Astrocyte (in vitro differentiated cells and primary cell): ENCODE measurements around the gene AATF. TPM values are rescaled to one million over a fixed set of nuclear protein-coding genes. Genes with fewer than 3 reads are reported as not detected.
A peak's percentile ranks its signal among the peaks of the same experiment; 100 is the strongest.

ENCODE experiments used
- DNase-seq: peaks from one replicate; pipeline ENCODE4 v3.0.0-alpha.2; 2010; ENCODE audit warnings: low read depth
- FAIRE-seq: peaks from 2 replicates; lab custom pipeline; 2011; peaks lifted over from hg19 to GRCh38; lab: Jason Lieb, UNC
- H2AFZ ChIP-seq: 2 replicates; pipeline ENCODE4 v1.6.0; 2012; ENCODE audit warnings: low read depth, low read length, inconsistent platforms
- H3K27ac ChIP-seq: 2 replicates; pipeline ENCODE4 v1.5.1; 2011; ENCODE audit warnings: low read depth, low read length, inconsistent platforms
- H3K27me3 ChIP-seq: 2 replicates; pipeline ENCODE4 v1.6.0; 2011; ENCODE audit warnings: low read length, inconsistent platforms; ENCODE audit not compliant: insufficient read depth
- H3K36me3 ChIP-seq: 2 replicates; pipeline ENCODE4 v1.5.1; 2011; ENCODE audit warnings: low read length, inconsistent platforms; ENCODE audit not compliant: insufficient read depth
- H3K4me1 ChIP-seq: 2 replicates; pipeline ENCODE4 v1.5.1; 2011; ENCODE audit warnings: low read length, inconsistent platforms; ENCODE audit not compliant: insufficient read depth
- H3K4me2 ChIP-seq: 2 replicates; pipeline ENCODE4 v1.6.0; 2012; ENCODE audit warnings: low read length, inconsistent platforms
- H3K4me3 ChIP-seq: 2 replicates; pipeline ENCODE4 v1.5.1; 2011; ENCODE audit warnings: low read depth, mild to moderate bottlenecking, low read length, inconsistent platforms; ENCODE audit not compliant: insufficient read depth
- H3K79me2 ChIP-seq: 2 replicates; pipeline ENCODE4 v1.6.0; 2012; ENCODE audit warnings: mild to moderate bottlenecking, low read length, inconsistent platforms; ENCODE audit not compliant: insufficient read depth
- H3K9ac ChIP-seq: 2 replicates; pipeline ENCODE4 v1.6.0; 2012; ENCODE audit warnings: mild to moderate bottlenecking, low read length, inconsistent platforms
- H3K9me3 ChIP-seq: 2 replicates; pipeline ENCODE4 v1.5.1; 2012; ENCODE audit warnings: low read depth, mild to moderate bottlenecking, low read length, inconsistent platforms; ENCODE audit not compliant: insufficient read depth
- H4K20me1 ChIP-seq: 2 replicates; pipeline ENCODE4 v1.6.0; 2012; ENCODE audit warnings: low read length, inconsistent platforms; ENCODE audit not compliant: insufficient read depth
- H3K27ac Mint-ChIP-seq: one replicate; pipeline ENCODE4 v1.8.0; 2021; ENCODE audit warnings: mild to moderate bottlenecking, mixed read lengths; ENCODE audit not compliant: unreplicated experiment
- H3K27me3 Mint-ChIP-seq: one replicate; pipeline ENCODE4 v1.8.0; 2021; ENCODE audit warnings: low read depth, mixed read lengths; ENCODE audit not compliant: unreplicated experiment
- H3K36me3 Mint-ChIP-seq: one replicate; pipeline ENCODE4 v1.8.0; 2021; ENCODE audit warnings: low read depth, mixed read lengths; ENCODE audit not compliant: unreplicated experiment
- H3K4me1 Mint-ChIP-seq: one replicate; pipeline ENCODE4 v1.8.0; 2021; ENCODE audit warnings: low read depth, mixed read lengths; ENCODE audit not compliant: unreplicated experiment
- H3K4me3 Mint-ChIP-seq: one replicate; pipeline ENCODE4 v1.8.0; 2021; ENCODE audit warnings: mild to moderate bottlenecking, moderate library complexity, mixed read lengths; ENCODE audit not compliant: unreplicated experiment
- H3K9me3 Mint-ChIP-seq: one replicate; pipeline ENCODE4 v1.8.0; 2021; ENCODE audit warnings: mild to moderate bottlenecking, mixed read lengths; ENCODE audit not compliant: unreplicated experiment
- CTCF ChIP-seq: IDR thresholded peaks from 2 replicates; pipeline ENCODE4 v1.5.1; 2011; ENCODE audit warnings: low read depth, mild to moderate bottlenecking, inconsistent platforms, low read length, moderate library complexity; ENCODE audit not compliant: insufficient read depth
- EZH2 ChIP-seq: IDR thresholded peaks from 2 replicates; pipeline ENCODE4 v1.6.1; 2012; ENCODE audit warnings: mild to moderate bottlenecking, low read length, inconsistent platforms; ENCODE audit not compliant: insufficient read depth
- total RNA-seq: library from RNA; stranded (reverse); gene quantifications from 2 replicates; pipeline ENCODE4 v1.2.1, GENCODE V29; 2021

The AATF gene
- total RNA-seq, 1 donor from 2014 or later, result 47.1 TPM

GRCh38 chr17:36994438-36994837 is 45.7 kb downstream of the AATF start:
- H3K27me3 ChIP-seq, result no peaks in the 10 kb centered on the region
- no peaks in the 10 kb centered on the region for H3K4me1 ChIP-seq
- no peak overlapping the region for H3K27ac ChIP-seq
- no peaks in the 10 kb centered on the region for H3K9me3 ChIP-seq
- Mint-ChIP-seq H3K27ac (peak overlapping the region; percentile 27), H3K27me3 (no peaks in the 10 kb centered on the region), H3K9me3 (peaks cover under 1% of the 10 kb centered on the region), H3K4me3 (no peak overlapping the region), H3K4me1 (peaks cover 16% of the 10 kb centered on the region), H3K36me3 (peaks cover 27% of the 10 kb centered on the region)
- H3K36me3 ChIP-seq, result peaks cover 37% of the 10 kb centered on the region
- TF ChIP-seq CTCF (no peak), EZH2 (no peak)
- no peak overlapping the region for H2AFZ ChIP-seq
- no peak overlapping the region for H3K4me2 ChIP-seq
- no peak for FAIRE-seq
- peaks cover 10% of the 10 kb centered on the region for H3K79me2 ChIP-seq
- peak; percentile 40 for DNase-seq
- H3K9ac ChIP-seq, result no peak overlapping the region
- no peak overlapping the region for H3K4me3 ChIP-seq
- peaks cover 9% of the 10 kb centered on the region for H4K20me1 ChIP-seq

GRCh38 chr17:36999471-36999870 is 50.7 kb downstream of the AATF start:
- Histone ChIP-seq H2AFZ (no peak overlapping the region), H3K36me3 (peaks cover 24% of the 10 kb centered on the region), H3K9ac (no peak overlapping the region), H3K79me2 (peaks cover 5% of the 10 kb centered on the region), H3K27ac (no peak overlapping the region), H3K4me2 (no peak overlapping the region), H3K27me3 (no peaks in the 10 kb centered on the region), H3K9me3 (peaks cover 3% of the 10 kb centered on the region), H3K4me3 (no peak overlapping the region), H3K4me1 (no peaks in the 10 kb centered on the region), H4K20me1 (no peaks in the 10 kb centered on the region)
- FAIRE-seq (no peak), DNase-seq (no peak)
- Mint-ChIP-seq H3K4me3 (no peak overlapping the region), H3K27me3 (no peaks in the 10 kb centered on the region), H3K27ac (no peak overlapping the region), H3K4me1 (peaks cover 4% of the 10 kb centered on the region), H3K36me3 (peaks cover 42% of the 10 kb centered on the region), H3K9me3 (peaks cover 13% of the 10 kb centered on the region)
- TF ChIP-seq EZH2, result no peak
- no peak for TF ChIP-seq CTCF

- FAIRE-seq (no peak), DNase-seq (no peak)
- H3K36me3 Mint-ChIP-seq, result peaks cover 15% of the 10 kb centered on the region
- Histone ChIP-seq H4K20me1 (peaks cover 13% of the 10 kb centered on the region), H3K27me3 (no peaks in the 10 kb centered on the region), H3K4me1 (no peaks in the 10 kb centered on the region), H3K9ac (no peak overlapping the region), H3K4me2 (no peak overlapping the region), H3K36me3 (peaks cover 6% of the 10 kb centered on the region), H2AFZ (no peak overlapping the region), H3K27ac (no peak overlapping the region), H3K4me3 (no peak overlapping the region), H3K9me3 (no peaks in the 10 kb centered on the region), H3K79me2 (peaks cover 2% of the 10 kb centered on the region)
- no peak overlapping the region for H3K4me3 Mint-ChIP-seq
- H3K27me3 Mint-ChIP-seq, result no peaks in the 10 kb centered on the region
- no peak for TF ChIP-seq CTCF
- TF ChIP-seq EZH2, result no peak
- no peaks in the 10 kb centered on the region for H3K4me1 Mint-ChIP-seq
- no peak overlapping the region for H3K27ac Mint-ChIP-seq
- H3K9me3 Mint-ChIP-seq, result no peaks in the 10 kb centered on the region
These were observed 68.0 kb downstream of the AATF start for GRCh38 chr17:37016780-37017179.
